ENCODE data around the gene RAB29. TPM values are rescaled to one million over a fixed set of nuclear protein-coding genes. Genes with fewer than 3 reads are reported as not detected.

Gene RAB29
- total RNA-seq, 1 experiment from 2014 or later: 7.9 TPM

DNA sequence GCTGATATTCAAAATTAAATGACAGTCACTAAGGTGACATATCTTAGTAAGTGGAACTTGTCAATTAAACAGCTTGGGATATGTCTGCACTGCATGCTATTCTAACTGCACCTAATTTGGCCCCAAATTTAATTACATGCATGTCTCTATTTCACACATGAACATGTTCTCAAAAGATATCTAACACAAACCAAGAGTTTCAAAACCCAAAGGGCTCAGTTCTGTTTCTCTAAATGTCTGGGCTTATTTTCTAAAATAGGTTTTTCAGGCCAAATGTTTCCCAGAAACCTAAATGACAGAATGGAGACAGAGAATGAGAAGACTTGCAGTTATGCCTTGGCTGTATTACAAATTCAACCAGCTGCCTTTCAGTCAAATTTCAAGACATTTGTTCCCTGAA, 11.3 kb downstream of the RAB29 start:
- no peaks in the 10 kb centered on the region for H3K4me1 ChIP-seq (ENCODE audit: insufficient read depth, low read length, poor library complexity, severe bottlenecking)
- H3K27ac ChIP-seq (ENCODE audit: low read depth, low read length, poor library complexity, severe bottlenecking): no peak overlapping the region
- TF ChIP-seq, protein P1, sequence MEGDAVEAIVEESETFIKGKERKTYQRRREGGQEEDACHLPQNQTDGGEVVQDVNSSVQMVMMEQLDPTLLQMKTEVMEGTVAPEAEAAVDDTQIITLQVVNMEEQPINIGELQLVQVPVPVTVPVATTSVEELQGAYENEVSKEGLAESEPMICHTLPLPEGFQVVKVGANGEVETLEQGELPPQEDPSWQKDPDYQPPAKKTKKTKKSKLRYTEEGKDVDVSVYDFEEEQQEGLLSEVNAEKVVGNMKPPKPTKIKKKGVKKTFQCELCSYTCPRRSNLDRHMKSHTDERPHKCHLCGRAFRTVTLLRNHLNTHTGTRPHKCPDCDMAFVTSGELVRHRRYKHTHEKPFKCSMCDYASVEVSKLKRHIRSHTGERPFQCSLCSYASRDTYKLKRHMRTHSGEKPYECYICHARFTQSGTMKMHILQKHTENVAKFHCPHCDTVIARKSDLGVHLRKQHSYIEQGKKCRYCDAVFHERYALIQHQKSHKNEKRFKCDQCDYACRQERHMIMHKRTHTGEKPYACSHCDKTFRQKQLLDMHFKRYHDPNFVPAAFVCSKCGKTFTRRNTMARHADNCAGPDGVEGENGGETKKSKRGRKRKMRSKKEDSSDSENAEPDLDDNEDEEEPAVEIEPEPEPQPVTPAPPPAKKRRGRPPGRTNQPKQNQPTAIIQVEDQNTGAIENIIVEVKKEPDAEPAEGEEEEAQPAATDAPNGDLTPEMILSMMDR (conservative IDR thresholded peaks at IDR 0.05; ENCODE audit: low read depth, low read length): no peak
- TF ChIP-seq EZH2 (IDR thresholded peaks at IDR 0.05; ENCODE audit: borderline replicate concordance, low read depth, low read length, poor library complexity, severe bottlenecking): no peak
- CTCF ChIA-PET: no interaction called here
- POLR2A ChIA-PET (ENCODE audit: low non-redundant PET): no interaction called here
- no peaks in the 10 kb centered on the region for H3K9me3 ChIP-seq (ENCODE audit: low read depth, low read length, poor library complexity, severe bottlenecking)
- intact Hi-C loops (cut with micrococcal nuclease; ENCODE audit: unreplicated experiment): no loop called here
- no peak overlapping the region for H3K4me3 ChIP-seq (ENCODE audit: low read depth, low read length, poor library complexity, severe bottlenecking)
- DNase-seq (ENCODE audit: low spot score): no peak
- no peaks in the 10 kb centered on the region for H3K27me3 ChIP-seq (replicated peaks; ENCODE audit: insufficient read depth, low read depth, low read length, poor library complexity)
- BruUV-seq (replicated peaks): no TSS peak
- no peaks in the 10 kb centered on the region for H3K36me3 ChIP-seq (ENCODE audit: insufficient read depth, low read length, poor library complexity, severe bottlenecking)

DNA sequence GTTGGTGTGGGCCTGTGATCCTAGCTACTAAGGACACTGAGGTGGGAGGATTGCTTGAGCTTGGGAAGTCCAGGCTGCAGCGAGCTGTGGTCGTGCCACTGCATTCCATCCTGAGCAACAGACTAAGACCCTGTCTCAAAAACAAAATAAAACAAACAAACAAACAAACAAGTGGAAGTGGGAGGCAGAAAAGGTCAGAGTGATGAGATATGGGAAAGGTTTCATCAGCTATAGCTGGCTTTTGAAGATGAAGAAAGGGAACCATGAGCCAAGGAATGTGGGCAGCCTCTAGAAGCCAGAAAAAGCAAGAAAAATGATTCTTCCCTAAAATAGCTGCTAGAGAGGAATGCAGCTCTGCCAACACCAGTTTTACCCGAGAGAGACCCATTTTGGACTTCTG, 14.7 kb downstream of the RAB29 start:
- no peaks in the 10 kb centered on the region for H3K4me1 ChIP-seq (ENCODE audit: insufficient read depth, low read length, poor library complexity, severe bottlenecking)
- no TSS peak for BruUV-seq (replicated peaks)
- H3K4me3 ChIP-seq (ENCODE audit: low read depth, low read length, poor library complexity, severe bottlenecking): no peak overlapping the region
- H3K27me3 ChIP-seq (replicated peaks; ENCODE audit: insufficient read depth, low read depth, low read length, poor library complexity): no peaks in the 10 kb centered on the region
- H3K9me3 ChIP-seq (ENCODE audit: low read depth, low read length, poor library complexity, severe bottlenecking): no peaks in the 10 kb centered on the region
- H3K36me3 ChIP-seq (ENCODE audit: insufficient read depth, low read length, poor library complexity, severe bottlenecking): no peaks in the 10 kb centered on the region
- DNase-seq (ENCODE audit: low spot score): no peak
- TF ChIP-seq, protein P1 (conservative IDR thresholded peaks at IDR 0.05; ENCODE audit: low read depth, low read length): no peak
- no peak for TF ChIP-seq EZH2 (IDR thresholded peaks at IDR 0.05; ENCODE audit: borderline replicate concordance, low read depth, low read length, poor library complexity, severe bottlenecking)
- no peak overlapping the region for H3K27ac ChIP-seq (ENCODE audit: low read depth, low read length, poor library complexity, severe bottlenecking)
- CTCF ChIA-PET: no interaction called here
- intact Hi-C loops (cut with micrococcal nuclease; ENCODE audit: unreplicated experiment): no loop called here
- POLR2A ChIA-PET (ENCODE audit: low non-redundant PET): interaction anchor here (0.6 kb wide), 1 partner anchor 47 kb away, joined by 4 read pairs; no protein-coding TSS in a partner anchor

DNA sequence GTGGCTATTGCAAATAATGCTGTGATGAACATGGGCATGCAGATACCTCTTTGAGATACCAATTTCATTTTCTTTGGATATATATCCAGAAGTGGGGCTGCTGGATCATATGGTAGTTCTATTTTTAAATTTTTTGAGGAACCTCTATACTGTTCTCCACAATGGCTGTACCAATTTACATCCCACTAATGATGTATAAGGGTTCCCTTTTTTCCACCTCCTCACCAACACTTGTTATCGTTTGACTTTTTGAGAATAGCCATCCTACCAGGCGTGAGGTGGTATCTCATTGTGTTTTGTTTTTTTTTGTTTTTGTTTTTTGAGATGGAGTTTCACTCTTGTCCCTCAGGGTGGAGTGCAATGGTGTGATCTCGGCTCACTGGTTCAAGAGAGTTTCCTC, 18.7 kb downstream of the RAB29 start:
- no peak overlapping the region for H3K4me3 ChIP-seq (ENCODE audit: low read depth, low read length, poor library complexity, severe bottlenecking)
- TF ChIP-seq, protein P1 (conservative IDR thresholded peaks at IDR 0.05; ENCODE audit: low read depth, low read length): no peak
- no peak for TF ChIP-seq EZH2 (IDR thresholded peaks at IDR 0.05; ENCODE audit: borderline replicate concordance, low read depth, low read length, poor library complexity, severe bottlenecking)
- DNase-seq (ENCODE audit: low spot score): no peak
- H3K9me3 ChIP-seq (ENCODE audit: low read depth, low read length, poor library complexity, severe bottlenecking): no peaks in the 10 kb centered on the region
- H3K27ac ChIP-seq (ENCODE audit: low read depth, low read length, poor library complexity, severe bottlenecking): no peak overlapping the region
- BruUV-seq (replicated peaks): no TSS peak
- POLR2A ChIA-PET (ENCODE audit: low non-redundant PET): no interaction called here
- no peaks in the 10 kb centered on the region for H3K27me3 ChIP-seq (replicated peaks; ENCODE audit: insufficient read depth, low read depth, low read length, poor library complexity)
- intact Hi-C loops (cut with micrococcal nuclease; ENCODE audit: unreplicated experiment): no loop called here
- H3K36me3 ChIP-seq (ENCODE audit: insufficient read depth, low read length, poor library complexity, severe bottlenecking): no peaks in the 10 kb centered on the region
- CTCF ChIA-PET: no interaction called here
- no peaks in the 10 kb centered on the region for H3K4me1 ChIP-seq (ENCODE audit: insufficient read depth, low read length, poor library complexity, severe bottlenecking)

All from A673 (cell line).